HG03432 (cell line): ENCODE data around the gene ICAM5.

Experiments
- ATAC-seq: cut with Tn5 transposase; IDR thresholded peaks from one replicate; pipeline ENCODE4 v1.9.1; 2021; ENCODE audit warnings: mild to moderate bottlenecking, moderate library complexity; ENCODE audit not compliant: unreplicated experiment

The ICAM5 gene

GRCh38 chr19:10317045-10317856 lies 27.5 kb downstream of the ICAM5 start:
- ATAC-seq: no peak

- no peak for ATAC-seq
Observed at GRCh38 chr19:10317857-10318462, 28.2 kb downstream of the ICAM5 start.

- no peak for ATAC-seq
Observed at GRCh38 chr19:10318807-10319682, 29.3 kb downstream of the ICAM5 start.

- no peak for ATAC-seq
Observed at GRCh38 chr19:10320602-10321416, 31.1 kb downstream of the ICAM5 start.

- no peak for ATAC-seq
Observed at GRCh38 chr19:10321417-10321797, 31.7 kb downstream of the ICAM5 start.

- ATAC-seq: no peak
Observed at GRCh38 chr19:10321874-10322835, 32.4 kb downstream of the ICAM5 start.

- ATAC-seq: no peak
Observed at GRCh38 chr19:10325732-10326131, 36.0 kb downstream of the ICAM5 start.

GRCh38 chr19:10327793-10328192 lies 38.0 kb downstream of the ICAM5 start:
- no peak for ATAC-seq

GRCh38 chr19:10328558-10329429 lies 39.0 kb downstream of the ICAM5 start:
- ATAC-seq: no peak

GRCh38 chr19:10329555-10329954 lies 39.8 kb downstream of the ICAM5 start:
- ATAC-seq: no peak

GRCh38 chr19:10332158-10332964 lies 42.6 kb downstream of the ICAM5 start:
- no peak for ATAC-seq

GRCh38 chr19:10332965-10333757 lies 43.4 kb downstream of the ICAM5 start, which contains the start of gene RAVER1:
TSS of gene RAVER1 (minus strand) at chr19:10333529. CDS start at chr19:10333507, 22 bp downstream.
- peak; percentile 80 for ATAC-seq

GRCh38 chr19:10333758-10334587 lies 44.2 kb downstream of the ICAM5 start:
- ATAC-seq: peak; percentile 5

GRCh38 chr19:10334588-10335351 lies 45.0 kb downstream of the ICAM5 start:
- ATAC-seq: no peak

GRCh38 chr19:10335352-10335985 lies 45.7 kb downstream of the ICAM5 start:
- no peak for ATAC-seq
